DND-41 (cell line): ENCODE measurements around the gene NCAPD2.

ENCODE experiments used
- CTCF ChIP-seq: IDR thresholded peaks from 2 replicates; pipeline ENCODE4 v1.5.1; 2012; ENCODE audit warnings: borderline replicate concordance, low read length, moderate library complexity, mild to moderate bottlenecking; ENCODE audit not compliant: poor library complexity, severe bottlenecking; ENCODE audit errors: extremely low read depth
- EZH2 ChIP-seq: IDR thresholded peaks from 3 replicates; pipeline ENCODE4 v1.6.1; 2012; ENCODE audit warnings: borderline replicate concordance, low read depth, mild to moderate bottlenecking, moderate library complexity, low read length, inconsistent platforms; ENCODE audit not compliant: severe bottlenecking

GRCh38 chr12:6532051-6532926 lies 38.4 kb downstream of the NCAPD2 start:
- no peak for TF ChIP-seq EZH2
- TF ChIP-seq CTCF = no peak
